Stimulated activated CD8-positive, alpha-beta memory T cell treated with anti-CD3 and anti-CD28 coated beads, Interleukin-4, amount 100 ng/mL, for 48 hours (primary cell): ENCODE measurements around the gene P3H2.
"Not testable (repeated sequence)": the region's sequence is repeated elsewhere in the genome, so short reads cannot be mapped to it uniquely, and the experiment has no call there.

ENCODE experiments used
- DNase-seq: peaks from one replicate; pipeline ENCODE4 v3.0.0-alpha.2; 2020

Gene P3H2

GRCh38 chr3:190079173-190079572 lies 41.5 kb downstream of the P3H2 start:
- not testable (repeated sequence) for DNase-seq

DNA sequence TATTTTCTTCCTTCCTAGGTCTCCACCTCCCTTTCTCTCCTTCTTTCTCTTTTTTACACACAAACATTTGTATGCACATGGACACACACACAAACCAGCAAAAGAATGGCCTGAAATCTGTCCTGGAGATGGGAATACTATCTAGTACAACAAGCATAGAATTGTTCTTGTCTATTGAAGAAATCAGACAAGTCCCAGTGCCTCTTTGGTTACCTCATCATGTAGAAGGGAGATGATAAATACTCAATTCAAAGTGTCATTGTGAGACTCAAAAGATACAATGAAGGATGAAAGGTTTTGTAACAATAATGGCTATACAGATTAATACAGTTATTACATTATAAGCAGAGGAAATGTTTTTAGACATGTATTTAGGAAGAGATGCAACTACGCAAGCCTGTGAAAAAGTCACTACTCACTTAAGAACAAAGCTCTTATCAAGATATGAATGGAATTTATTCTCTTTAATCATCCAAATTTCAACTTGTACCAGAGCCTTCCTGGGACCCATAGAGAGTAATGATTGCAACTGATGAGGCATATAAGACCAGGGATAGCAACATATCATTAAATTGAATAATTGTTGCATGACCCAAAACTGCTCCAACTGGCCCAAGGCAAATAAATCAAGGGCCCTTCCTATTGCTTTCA lies 43.2 kb downstream of the P3H2 start:
- DNase-seq: no peak

- DNase-seq: no peak
These were observed 43.9 kb downstream of the P3H2 start for GRCh38 chr3:190076601-190077394.

DNA sequence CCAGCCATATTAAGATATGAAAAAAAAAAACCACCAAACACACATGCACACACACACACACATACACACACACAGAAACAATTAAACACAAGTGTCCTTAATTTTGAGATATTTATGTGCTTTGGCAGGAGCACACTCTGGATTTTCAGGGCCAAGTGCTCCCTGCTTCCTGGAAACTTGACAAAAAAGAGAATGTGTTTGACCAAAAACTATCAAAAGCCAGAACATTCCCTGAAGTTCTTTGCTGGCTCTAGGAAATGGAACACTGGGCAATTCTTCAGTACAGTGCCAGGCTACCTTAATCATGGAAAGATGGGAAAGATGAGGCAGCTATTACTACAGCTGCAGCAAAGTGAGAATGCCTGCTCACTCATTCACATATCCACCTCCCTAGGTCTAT lies 44.6 kb downstream of the P3H2 start:
- no peak for DNase-seq

DNA sequence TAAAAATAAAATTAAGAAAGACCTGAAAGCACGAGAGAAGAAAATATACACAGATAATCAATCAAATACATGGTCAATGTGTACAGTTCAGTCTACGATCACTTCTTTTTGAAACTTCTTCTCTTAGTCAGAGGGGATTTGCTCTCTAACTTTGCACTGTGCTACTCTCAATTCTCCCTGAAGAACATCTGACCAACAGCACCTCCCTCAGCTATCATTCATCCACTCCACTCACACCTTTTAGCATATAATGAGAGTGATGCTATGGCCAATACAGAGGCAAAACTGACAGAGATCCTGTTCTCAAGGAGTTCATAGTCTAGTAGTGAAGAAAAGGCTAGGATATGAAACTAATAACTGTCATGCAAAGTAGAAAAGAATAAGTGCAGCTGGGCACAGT lies 45.9 kb downstream of the P3H2 start:
- DNase-seq: no peak

GRCh38 chr3:190073264-190074008 lies 47.3 kb downstream of the P3H2 start:
- DNase-seq: no peak

- no peak for DNase-seq
These were observed 47.8 kb downstream of the P3H2 start for GRCh38 chr3:190072856-190073255.

- DNase-seq: not testable (repeated sequence)
These were observed 48.8 kb downstream of the P3H2 start for GRCh38 chr3:190071921-190072320.

DNA sequence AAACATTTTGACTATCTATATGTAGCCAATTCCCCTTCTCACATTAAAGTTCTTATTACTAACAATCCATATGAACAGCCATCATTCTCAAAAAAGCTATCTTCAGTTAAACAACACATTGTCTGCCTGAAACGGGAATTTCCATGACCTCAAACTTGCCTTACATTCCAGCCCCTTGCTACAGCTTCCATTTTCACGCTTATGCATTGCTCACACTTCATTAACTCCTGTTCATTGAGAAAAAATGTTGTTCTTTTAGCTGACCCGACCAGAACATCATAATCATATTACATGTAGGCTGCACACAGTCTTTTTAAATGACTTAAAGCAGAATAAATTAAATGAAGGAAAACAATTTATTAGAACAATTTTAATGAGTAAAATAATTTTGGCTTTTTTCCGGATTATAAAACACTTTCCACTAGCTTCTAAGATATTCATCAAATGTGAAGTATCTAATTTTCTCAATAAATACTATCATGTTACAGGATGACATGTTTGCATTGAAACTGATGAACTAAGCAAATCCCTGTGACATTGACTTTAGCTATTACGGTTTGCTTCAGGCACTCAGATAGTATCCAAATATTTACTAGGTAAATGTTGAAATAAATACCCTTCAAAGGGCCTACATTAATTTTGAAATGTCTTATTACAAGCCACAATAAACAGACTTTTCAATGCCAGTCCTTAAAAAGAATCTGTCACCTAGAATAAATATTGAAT lies 49.9 kb downstream of the P3H2 start:
- DNase-seq: no peak

GRCh38 chr3:190065204-190065603 lies 55.5 kb downstream of the P3H2 start:
- DNase-seq: no peak

DNA sequence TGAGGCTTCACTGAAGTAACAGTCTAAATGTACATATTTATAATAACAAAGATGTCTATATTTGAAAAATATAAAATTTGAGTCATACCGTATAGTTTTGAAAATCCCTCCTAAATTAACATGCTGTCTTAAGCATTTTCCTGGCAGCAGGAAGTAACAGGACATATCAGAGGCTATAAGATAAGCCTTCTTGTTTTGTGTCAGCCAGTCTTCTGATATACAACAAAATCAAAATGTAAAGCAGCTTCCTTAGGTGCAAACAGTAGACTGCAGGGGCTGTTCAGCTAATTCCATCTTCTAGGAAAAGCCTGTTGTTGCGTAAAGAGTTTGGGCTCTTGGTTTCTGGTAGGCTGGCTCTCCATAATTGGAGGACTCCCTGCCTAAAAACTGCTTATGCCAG lies 56.0 kb downstream of the P3H2 start:
- no peak for DNase-seq

- DNase-seq: no peak
These were observed 56.6 kb downstream of the P3H2 start for GRCh38 chr3:190064112-190064511.

DNA sequence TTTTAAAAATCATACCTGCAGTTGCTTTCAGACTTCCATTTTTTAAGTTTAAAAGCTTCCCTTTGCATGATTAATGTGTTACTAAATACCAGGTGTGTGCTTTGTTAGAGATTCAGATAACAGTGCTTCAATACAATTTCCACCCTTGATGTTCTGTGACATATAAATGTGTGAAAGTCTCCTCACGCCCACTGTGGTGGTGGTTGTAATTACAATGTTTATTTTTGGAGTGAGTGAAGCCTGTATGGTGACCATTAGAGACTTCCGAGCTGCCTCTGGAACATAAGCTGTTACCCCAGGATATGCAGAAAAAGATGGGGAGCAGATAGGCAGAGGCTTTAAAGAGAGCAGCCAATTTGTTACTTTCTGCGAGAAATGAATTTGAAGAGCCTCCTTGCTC lies 57.2 kb downstream of the P3H2 start:
- no peak for DNase-seq

GRCh38 chr3:190060192-190060775 lies 60.4 kb downstream of the P3H2 start:
- no peak for DNase-seq

GRCh38 chr3:190059242-190059590 lies 61.5 kb downstream of the P3H2 start:
- DNase-seq: no peak

DNA sequence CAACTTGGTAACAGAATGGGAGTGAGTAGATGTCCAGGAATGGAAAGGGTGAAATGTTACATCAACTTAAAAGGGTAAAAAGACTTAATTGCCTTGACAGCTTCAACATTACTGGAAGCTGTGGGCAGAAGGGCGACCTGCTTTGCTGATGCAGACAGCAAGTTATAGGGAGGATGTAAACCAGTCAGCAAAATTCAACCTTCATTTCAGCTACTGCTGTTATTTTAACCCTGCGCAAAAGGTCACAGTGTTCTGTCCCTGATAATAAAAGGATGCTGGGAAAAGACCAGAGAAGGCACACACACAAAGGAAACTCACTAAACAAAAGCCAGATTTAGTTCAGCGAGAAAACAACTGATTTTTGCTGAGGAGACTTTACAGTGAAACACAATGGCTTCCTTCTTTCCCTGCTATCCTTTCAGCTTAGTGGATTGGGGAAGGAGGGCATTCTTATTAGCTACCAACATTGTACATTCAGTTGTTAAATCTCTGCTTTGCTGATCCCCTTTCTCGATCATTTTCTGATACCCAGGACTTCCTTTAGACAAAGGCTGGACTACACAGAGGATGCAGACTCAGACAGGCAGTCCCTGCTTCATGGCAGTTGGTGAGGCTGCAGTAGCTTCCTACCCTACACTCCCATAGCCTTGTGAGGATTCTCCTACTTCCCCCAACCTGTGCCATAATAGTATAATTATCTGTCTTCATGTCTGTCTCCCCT lies 62.0 kb downstream of the P3H2 start:
- DNase-seq: no peak

GRCh38 chr3:190056742-190057141 lies 64.0 kb downstream of the P3H2 start:
- no peak for DNase-seq

DNA sequence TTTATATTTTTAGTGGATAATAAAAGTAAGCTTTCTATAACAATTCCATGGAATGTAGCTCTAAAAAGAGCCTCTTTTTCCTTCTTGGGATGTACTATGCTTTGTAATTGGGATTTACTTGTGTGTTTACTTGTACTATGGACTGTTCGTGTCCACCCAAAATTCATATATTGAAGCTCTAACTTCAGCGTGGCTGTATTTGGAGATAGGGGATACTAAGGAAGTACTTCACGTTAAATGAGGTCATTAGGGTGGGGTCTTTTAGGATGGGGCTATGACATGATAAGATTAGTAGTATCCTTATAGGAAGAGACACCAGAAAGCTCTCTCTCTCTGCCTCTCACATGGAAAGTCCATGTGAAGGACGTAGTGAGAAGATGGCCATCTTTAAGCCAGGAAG lies 64.9 kb downstream of the P3H2 start:
- DNase-seq: no peak

GRCh38 chr3:190053919-190054672 lies 66.6 kb downstream of the P3H2 start:
- no peak for DNase-seq

- no peak for DNase-seq
These were observed 69.1 kb downstream of the P3H2 start for GRCh38 chr3:190051641-190052040.

GRCh38 chr3:190048932-190049441 lies 71.7 kb downstream of the P3H2 start:
- no peak for DNase-seq
